Pulmonary artery endothelial cell (primary cell): ENCODE results near the gene LCE3E. TPM values are rescaled to one million over a fixed set of nuclear protein-coding genes. Genes with fewer than 3 reads are reported as not detected.
"Not testable (repeated sequence)": the region's sequence is repeated elsewhere in the genome, so short reads cannot be mapped to it uniquely, and the experiment has no call there.

ENCODE experiments used
- DNase-seq: peaks from one replicate; pipeline ENCODE4 v3.0.0-alpha.2; 2011; ENCODE audit warnings: low read depth, low spot score
- total RNA-seq: library from RNA; depleted of rRNA; stranded (reverse); fragments of >200 nt; gene quantifications from 2 replicates; pipeline ENCODE4 v1.2.3, GENCODE V29; 2014

Gene LCE3E, protein sequence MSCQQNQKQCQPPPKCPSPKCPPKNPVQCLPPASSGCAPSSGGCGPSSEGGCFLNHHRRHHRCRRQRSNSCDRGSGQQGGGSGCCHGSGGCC
- not detected in 2 replicates for total RNA-seq

DNA sequence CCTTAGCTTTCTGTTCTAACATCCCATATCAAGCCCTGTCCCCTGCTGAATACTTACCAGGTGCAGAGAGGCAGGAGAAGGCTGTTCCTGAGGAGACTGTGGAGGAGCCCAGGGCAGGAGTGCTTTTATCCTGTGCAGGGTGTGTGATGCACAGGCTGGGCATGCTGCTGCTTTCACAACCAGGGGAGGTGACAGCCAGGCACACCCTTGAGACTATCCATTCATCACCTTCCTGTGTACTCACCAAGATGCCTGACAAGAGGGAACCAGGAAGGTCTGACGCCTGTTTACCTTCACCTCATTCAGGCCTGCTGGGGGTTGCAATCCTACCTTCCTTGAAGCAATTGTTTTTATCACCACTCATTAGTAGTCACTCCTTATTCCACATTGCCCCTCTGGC lies at the start of gene LCE3E:
Gene LCE3E (minus strand): TSS at position 100 of the 400 bp plus-strand sequence. CDS start 572 bp downstream, outside the sequence.
- DNase-seq: no peak

DNA sequence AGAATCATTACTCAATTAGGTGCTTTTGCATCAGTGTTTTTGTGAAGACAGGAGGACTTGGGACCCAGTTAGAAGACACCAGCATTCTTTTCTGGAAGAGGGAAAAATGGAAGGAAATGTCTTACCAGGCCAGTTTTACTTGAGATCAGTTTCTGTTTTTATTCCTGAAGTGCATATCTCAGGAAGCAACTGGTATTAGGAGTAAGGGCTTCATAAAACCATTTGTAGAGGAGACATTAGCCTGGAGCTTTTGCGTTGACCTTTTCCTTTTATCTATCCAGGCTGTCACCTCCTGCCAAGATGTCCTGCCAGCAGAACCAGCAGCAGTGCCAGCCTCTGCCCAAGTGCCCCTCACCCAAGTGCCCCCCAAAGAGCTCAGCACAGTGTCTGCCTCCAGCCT lies 46.9 kb upstream of the LCE3E start, which contains the start of gene LCE3B:
Gene LCE3B (plus strand): TSS at position 301 of the 400 bp plus-strand sequence. CDS start 0 bp downstream, at position 301.
- DNase-seq: no peak

DNA sequence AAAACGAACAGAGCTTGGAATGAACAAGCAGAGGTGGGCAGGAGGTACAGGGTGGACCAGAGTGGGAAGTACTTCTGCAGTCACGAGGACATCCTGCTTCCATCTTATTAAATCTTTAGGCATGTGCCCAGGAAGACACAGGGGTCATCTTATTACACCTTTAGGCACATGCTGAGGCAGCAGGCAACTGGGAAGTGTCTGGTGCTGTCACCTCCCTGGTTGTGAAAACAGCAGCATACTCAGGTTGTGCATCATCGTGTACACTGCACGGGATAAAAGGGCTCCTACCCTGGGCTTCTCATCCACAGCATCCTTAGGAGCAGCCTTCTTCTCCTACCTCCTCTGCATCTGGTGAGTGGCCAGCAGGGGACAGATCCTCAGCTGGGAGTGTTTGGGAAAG lies 33.4 kb upstream of the LCE3E start, which contains the start of gene LCE3C:
Gene LCE3C (plus strand): TSS at position 301 of the 400 bp plus-strand sequence. CDS start 498 bp downstream, outside the sequence.
- no peak for DNase-seq

DNA sequence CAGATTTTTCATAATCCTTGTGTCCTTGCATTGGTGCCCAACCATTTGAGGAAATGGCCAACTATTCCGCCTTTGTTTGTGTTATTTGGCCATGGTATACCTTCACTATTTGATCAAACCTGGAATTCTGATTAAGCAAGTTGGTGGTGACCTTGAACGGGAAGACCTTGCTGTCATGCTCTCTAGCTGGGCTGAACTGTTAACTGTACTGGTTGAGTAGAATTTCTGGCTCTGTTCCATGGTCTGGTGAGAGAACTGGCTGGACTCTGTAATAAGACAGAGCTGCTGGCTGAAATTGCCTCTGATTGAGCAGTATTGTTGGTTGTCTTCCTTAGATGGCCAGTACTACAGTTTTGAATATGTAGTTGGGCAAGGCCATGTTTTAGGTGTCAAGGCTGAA lies 30.4 kb upstream of the LCE3E start:
- DNase-seq: no peak

DNA sequence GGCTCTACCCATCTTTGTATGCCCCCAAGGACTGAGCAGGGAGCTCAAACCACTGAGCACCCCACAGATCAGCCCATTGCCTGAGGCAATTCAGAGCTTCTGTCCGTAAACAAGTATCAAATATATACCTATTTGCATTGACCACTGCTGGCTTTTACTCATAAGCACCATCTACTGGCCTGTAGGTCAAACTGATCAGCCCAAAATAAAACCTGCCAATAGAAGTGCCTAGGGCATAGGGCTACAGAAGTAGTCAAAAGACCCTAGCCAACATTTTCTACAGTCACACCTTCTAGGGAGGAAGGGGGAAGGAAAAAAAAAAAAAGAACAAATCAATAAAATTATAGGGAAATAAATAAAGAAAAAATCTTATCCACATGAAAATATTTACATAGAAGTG lies 19.0 kb upstream of the LCE3E start:
- DNase-seq: no peak

DNA sequence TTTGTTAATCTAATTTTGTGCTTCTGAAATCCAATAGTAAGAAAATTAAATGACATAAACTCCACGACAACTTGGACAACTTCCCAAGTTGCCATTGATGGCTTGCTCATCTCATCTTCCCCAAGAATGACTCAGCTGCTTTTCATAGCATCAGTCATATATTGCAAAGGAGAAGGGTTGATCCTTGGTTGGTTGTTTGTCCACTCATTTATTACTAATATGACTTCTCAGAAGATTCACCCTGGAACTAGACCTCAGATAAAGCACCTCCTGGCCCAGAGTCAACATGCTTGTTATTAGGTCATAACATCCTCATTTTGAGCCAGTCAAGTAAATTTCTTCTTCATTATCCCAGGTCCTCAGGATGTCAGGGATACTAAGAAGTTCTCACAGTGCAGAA lies 16.1 kb upstream of the LCE3E start:
- DNase-seq: no peak

DNA sequence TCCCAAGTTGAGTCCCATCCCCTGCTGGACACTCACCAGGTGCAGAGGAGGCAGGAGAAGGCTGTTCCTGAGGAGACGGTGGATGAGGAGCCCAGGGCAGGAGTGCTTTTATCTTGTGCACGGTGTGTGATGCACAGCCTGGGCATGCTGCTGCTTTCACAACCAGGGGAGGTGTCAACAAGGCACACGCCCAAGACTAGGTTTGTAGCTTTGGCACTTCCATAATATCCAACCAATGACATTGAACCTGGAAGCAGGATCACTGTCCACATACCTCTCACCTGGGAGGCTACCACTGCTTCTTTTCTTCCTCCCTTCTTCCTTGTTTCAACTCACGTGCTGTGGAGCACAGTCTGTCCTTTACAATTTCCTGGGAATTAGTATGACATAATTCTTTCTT lies 13.9 kb upstream of the LCE3E start, which contains the start of gene LCE3D:
Gene LCE3D (minus strand): TSS at position 84 of the 400 bp plus-strand sequence. CDS start 580 bp downstream, outside the sequence.
- DNase-seq: no peak

DNA sequence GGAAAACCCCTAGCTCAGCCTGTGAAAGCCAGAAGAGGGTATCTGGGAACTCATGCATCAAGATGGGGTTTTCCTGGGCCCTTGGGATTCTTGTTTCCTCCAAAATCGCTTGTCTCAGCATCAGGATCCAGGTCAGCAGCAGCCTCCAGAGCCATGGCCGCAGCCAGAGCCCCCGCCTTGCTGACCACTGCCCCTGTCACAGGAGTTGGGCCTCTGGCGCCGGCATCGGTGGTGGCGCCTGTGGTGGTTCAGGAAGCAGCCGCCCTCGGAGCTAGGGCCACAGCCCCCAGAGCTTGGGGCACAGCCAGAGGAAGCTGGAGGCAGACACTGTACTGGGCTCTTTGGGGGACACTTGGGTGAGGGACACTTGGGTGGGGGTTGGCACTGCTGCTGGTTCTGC lies 12.9 kb upstream of the LCE3E start:
- DNase-seq: not testable (repeated sequence)

DNA sequence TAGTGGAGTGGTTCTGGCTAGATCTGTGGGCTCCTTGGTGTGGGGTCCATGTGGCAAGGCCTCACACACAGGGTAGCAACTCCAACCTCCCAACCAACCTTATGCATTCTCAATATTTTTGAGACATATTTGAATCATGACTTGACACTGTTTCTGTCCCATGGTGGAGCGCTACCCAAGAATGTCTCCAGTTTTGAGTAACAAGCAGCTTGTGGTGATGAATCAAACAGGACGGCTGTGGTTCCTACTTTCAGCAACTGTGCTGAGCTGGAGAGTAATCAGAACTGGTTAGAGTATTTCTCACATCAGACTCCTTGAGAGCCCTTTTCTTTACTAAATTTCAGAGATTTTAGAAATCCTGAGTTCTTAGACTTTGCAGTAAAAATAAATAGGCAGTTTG lies 10.6 kb upstream of the LCE3E start:
- DNase-seq: no peak

DNA sequence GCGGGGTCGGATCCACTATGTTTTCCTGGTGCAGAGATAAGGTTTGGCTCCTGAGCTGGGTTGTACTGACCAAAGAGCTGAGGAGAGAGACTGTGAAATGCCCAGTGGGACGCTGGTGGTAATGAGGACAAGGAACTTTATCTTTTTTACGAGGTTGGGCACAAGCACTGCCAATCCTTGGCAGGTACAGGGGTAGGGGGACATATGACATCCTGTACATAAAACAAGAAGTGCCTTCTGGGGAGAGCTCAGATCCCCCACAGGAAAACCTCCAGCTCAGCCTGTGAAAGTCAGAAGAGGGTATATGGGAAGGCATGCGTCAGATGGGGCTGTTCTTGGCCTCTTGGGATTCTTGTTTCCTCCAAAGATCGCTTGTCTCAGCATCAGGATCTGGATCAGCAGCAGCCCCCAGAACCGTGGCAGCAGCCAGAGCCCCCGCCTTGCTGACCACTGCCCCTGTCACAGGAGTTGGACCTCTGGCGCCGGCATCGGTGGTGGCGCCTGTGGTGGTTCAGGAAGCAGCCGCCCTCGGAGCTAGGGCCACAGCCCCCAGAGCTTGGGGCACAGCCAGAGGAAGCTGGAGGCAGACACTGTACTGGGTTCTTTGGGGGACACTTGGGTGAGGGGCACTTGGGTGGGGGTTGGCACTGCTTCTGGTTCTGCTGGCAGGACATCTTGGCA lies 905 bp downstream of the LCE3E start:
- DNase-seq: no peak

DNA sequence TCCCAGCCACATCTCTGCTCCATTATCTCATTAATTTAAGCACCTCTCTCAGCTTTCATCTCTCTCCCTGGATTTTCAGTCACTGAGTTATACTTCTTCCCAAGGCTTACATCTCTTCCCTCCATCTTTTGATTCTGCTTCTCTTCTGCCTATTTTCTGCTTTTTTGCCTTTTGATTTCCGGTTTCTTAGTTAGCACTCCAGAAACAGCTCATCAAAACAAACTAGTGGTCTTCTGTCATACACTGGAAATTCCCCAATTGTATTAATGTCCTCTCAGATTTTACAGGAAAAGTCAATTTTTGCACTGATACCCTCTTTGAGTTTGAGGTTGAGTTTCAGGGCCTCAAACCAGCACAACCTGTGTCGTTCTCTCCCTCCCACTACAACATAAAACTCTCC lies 1.5 kb downstream of the LCE3E start:
- no peak for DNase-seq

DNA sequence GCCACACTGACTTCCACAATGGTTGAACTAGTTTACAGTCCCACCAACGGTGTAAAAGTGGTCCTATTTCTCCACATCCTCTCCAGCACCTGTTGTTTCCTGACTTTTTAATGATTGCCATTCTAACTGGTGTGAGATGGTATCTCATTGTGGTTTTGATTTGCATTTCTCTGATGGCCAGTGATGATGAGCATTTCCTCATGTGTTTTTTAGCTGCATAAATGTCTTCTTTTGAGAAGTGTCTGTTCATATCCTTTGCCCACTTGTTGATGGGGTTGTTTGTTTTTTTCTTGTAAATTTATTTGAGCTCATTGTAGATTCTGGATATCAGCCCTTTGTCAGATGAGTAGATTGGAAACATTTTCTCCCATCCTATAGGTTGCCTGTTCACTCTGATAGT lies 18.2 kb downstream of the LCE3E start:
- DNase-seq: not testable (repeated sequence)

DNA sequence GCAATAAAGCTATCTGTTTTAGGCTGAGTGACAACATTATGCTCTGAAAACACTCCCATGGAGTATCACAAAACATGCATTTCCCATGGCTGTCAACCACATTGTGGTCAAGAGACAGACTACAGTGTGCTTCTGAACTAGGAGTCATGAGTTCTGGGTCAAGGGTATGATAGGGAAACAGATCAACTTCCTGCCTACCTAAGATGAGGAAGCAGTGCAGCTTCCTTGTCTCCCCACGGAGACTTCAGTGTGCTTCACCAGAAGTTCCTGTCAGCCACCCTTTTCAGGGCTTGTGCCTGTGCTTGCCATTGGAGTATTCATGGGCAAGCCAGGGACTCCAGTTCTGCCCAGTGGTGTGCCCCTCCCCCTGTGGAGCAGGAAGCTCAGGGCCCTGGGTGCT lies 19.9 kb downstream of the LCE3E start:
- no peak for DNase-seq

DNA sequence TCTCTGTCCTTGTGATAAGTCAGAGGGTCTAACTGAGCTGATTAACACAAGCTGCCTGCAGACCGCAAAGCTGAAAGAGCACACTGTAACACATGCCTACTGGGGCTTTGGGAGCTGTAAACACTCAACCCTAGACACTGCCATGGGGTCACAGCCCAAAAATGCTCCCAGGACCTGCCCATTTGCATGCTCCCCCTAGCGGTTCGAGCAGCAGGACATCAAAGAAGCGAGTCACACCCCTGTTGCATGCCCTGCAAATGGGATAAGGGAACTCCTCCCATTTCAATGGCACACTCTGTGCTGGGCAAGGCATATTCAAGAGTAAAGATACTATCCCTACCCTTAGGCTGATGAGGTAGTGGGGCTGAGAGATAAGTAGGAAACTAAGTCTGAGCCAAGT lies 22.8 kb downstream of the LCE3E start:
- DNase-seq: no peak

DNA sequence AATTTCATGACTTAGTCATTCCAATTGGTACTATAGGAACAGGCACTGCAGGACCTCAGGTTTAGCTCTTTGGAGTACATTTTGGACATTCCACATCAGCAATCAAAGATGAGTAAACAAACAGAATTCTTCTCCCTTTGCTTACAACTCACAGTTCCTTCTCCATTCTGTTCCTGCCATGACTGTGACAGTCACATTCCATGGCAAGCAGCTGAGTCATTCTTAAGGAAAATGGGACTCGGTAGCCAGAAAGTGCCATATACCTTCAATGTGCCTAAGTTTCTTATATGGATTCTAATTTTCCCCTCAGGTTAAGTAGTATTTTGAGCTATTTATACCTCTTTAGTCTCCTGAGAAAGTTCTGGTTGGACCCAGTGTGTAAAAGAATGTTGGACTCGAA lies 26.7 kb downstream of the LCE3E start:
- DNase-seq: no peak

DNA sequence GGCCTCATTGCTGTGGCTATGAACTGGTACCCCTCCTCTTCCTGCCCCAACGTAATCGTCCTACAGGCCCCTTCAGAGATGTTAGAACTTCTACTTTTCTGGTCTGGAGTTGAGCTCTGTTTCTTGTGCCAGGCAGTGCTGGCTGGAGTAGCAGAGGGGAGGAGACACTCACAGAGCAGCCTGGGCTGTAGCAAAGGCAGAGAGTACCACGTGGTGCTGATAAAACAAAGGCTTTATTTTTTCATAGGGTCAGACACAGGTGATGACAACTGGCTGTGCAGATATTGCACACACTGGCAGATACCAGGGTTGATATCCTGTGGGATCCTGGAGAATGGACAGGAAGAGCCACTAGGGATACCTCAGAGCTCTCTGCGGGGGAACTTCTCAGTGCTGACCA lies 29.1 kb downstream of the LCE3E start:
- DNase-seq: no peak

DNA sequence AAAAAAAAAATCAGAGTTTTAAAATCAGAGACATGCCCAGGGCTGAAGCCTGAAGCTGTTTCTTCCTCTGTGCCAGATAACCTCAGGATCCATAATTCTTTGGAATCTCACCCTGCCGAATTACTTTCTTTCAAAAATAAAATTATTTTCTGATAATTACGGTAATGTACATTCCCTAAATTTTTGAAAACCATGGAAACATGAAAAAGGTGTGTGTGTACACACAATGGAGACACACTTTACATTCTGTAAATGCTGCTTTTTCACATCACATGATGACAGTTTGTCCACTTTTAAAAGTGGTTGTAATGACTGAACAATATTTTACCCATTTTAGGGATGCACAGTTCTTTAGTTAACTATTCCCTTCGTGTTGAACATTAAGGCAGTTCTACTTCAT lies 30.8 kb downstream of the LCE3E start:
- no peak for DNase-seq

DNA sequence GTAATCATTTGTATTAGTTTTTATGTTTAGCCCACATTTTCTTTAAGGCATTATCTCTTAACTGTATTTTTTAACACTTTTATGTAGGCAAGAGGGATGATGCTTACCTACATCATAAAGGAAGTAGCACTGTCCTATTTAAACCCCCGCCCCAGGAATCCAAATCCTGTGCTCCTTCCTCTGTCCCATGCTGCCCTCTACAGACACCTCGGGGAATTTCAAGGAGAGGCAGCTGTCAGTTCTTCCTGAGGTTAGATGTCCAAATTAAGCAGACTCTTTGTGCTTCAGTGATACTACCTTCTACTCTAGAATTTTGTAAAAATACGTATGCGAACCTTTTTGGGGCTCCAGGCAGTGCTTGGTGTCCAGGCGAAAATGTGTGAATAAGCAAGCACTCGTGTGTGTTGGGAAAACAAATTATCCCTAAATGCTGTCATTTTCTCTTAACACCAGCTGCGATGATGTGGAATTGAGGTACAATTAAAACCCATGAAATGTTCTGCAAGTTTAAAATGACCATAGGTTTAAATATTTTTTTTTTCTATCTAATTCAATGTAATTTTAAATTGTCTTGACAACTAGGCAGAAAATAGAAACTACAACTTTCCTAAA lies 33.1 kb downstream of the LCE3E start:
- no peak for DNase-seq

DNA sequence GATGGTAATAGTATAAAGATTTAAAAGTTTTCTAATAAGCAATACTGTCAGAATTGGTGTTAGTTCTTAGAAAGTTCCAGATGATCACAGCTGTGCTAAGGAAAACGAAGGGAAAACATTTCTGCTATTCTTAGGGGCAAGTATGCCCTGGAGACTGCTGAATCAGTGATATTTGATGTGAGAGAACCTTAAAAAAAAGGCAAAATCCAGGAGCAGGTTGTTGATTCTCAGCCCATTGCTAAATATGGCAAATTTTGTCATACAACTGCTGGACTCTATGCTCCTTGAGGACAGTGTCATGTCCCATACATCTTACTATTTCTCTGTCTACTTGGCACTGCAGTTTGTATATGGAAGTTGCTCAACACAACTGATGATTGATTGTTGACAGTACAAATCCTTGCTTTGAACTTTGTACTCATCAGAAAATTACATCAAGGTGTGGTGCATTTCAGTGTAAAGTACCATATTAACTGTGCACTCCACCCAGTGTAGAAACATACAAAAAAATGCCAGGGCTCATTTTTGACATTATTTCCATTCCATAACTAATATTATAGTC lies 41.4 kb downstream of the LCE3E start:
- no peak for DNase-seq

DNA sequence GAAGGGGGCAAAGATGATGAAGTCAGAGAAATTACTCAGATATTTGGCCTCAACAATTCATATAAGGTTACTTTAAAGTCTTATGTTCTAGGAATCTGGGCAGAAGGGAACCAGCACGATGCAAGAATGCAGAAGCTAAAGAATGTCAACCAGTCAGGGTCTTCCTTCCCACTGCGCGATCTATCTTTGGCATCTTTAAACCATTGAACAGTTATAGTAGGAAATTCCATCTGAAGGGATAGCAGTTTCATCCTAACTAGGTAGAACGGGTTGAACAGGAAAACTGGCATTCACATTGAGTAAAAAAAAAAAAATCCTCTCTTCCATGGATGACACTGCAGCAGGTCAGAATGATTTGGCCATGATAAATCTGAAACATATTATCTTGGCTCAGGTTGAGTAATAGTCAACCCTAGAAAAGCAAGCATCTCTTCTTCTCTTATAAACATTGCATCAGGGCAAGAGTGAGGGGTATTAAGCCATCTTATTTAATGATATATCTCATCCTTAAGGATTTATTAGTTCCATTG lies 46.0 kb downstream of the LCE3E start:
- DNase-seq: no peak

DNA sequence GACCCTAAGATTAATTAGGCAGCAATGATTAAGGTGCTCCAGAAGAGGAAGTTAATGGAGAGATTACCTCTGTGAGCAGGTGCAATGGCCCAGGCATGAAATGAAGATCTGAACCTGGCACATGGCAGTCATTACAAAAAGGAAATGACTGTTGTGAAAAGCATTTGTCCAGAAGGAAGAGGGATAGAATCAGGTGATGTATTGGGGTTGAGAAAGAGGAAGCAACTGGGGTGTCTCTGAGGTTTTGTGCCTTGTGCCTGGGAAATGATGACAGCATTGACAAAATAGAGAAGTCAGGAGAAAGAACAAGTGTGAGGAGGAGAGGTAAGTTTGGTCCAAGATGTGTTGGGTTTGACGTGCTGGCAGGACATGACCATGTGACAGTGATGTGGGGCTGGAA lies 46.7 kb downstream of the LCE3E start:
- DNase-seq: no peak

DNA sequence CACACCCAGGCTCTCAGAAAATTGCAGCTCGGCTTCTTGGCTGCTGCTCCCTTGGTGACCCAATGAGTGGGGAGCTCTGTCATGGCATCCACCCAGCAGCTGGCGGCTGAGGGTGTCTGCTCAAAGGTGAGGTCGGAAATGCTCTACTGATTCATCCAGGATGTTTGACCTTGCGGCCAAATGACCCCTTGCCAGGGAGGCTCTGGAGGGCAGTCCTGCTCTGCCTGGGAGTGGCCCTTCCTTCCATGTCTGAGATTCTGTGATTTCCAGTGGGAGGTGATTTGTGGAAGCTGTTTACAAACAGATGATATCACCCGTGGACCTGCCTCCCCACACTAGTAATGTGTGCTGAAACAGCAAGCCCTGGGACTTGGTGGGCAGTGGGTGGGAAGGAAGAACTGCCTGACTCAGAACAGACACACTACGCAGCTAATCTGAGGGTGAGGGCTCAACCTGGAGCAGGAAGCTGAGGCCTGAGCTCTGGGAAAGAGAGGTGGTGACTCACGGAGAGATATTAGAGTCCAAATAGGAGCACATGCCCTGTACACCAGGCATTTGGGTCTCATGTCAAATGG lies 49.3 kb downstream of the LCE3E start:
- DNase-seq: no peak
